NCI-H69 (cell line): ENCODE data around the gene RNF220.
"Not testable (repeated sequence)": the region's sequence is repeated elsewhere in the genome, so short reads cannot be mapped to it uniquely, and the experiment has no call there.

ENCODE experiments used
- DNase-seq: peaks from one replicate; lab custom pipeline; 2025; lab: John Stamatoyannopoulos, UW

Gene RNF220

GRCh38 chr1:44496541-44497171 lies 91.6 kb downstream of the RNF220 start:
- DNase-seq, result no peak

DNA sequence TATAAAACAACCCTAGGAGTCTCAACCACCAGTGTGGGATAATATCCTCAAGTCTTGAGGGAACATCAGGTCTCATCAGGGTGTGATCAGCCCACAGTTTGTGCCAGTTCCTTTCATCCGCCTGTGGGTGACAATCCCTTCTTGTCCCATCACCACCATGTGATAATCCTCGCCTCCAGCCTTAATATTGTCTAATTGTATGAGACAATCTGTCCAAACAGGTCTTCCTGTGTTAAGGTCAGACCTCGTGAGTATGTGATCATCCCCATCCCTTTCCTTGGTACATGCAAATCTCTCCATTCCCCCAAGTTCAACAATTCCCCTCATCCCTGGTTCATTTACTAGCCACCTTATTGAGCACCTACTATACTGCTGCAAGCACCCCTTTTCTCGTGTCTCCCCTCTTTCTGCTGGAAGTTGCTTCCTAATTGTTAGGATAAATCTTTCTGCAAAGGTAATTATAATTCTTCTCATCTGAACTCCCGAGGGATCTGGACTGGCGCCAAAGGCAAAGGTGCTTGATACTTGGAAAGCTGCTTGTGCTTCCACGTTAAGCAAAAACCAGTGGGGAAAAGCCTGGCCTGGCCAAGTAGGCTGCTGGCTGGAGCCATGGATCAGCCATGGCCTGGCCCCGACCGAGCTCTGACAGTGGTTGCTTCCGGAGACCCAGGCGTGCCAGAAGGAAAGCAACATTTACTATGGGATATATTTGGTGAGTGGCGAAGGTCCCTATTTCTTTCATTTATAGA lies 92.5 kb downstream of the RNF220 start:
- peak; percentile 66 for DNase-seq

- no peak for DNase-seq
These were observed 94.3 kb downstream of the RNF220 start for GRCh38 chr1:44499306-44499705.

DNA sequence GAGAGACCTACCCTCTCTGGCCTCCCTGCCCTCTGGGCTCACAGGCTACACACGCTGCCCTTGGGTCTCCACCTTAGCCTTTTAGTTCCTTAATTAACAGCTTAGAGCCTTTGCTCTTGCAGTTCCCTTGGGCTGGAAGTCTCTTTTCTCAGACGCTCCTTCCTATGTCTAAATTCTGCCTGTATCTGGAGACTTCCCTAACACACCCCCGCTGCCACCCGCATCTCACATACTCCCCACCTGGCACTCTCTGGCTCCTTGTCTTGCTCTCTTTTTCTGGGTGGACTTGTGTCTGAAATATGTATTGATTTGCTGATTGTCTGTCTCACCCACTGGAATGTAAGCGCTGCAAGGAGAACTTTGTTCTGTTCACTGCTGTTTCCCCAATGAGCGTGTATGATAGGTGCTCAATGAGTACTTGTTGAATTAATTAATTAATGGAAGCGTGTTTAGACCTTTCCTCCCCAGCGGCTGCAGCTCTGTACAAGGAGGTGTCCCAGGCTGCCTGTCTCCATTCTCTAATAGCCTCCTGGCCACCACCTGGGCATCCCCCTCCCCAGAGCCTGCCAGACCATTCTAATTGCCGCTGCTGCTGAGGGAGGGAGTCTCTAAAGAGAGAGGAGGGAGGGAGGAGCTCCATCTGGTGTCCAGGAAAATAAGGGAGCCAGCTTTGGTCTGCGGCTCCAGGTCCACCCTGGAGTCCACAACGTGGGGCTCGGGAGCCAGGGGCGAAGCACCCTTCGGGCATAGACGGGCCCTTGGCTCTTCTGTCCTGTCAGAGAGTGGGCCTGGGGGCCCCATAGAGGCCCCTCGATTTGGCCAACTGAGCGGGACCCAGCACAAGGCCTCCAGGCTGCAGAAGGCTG lies 95.4 kb downstream of the RNF220 start:
- peak; percentile 80 for DNase-seq

DNA sequence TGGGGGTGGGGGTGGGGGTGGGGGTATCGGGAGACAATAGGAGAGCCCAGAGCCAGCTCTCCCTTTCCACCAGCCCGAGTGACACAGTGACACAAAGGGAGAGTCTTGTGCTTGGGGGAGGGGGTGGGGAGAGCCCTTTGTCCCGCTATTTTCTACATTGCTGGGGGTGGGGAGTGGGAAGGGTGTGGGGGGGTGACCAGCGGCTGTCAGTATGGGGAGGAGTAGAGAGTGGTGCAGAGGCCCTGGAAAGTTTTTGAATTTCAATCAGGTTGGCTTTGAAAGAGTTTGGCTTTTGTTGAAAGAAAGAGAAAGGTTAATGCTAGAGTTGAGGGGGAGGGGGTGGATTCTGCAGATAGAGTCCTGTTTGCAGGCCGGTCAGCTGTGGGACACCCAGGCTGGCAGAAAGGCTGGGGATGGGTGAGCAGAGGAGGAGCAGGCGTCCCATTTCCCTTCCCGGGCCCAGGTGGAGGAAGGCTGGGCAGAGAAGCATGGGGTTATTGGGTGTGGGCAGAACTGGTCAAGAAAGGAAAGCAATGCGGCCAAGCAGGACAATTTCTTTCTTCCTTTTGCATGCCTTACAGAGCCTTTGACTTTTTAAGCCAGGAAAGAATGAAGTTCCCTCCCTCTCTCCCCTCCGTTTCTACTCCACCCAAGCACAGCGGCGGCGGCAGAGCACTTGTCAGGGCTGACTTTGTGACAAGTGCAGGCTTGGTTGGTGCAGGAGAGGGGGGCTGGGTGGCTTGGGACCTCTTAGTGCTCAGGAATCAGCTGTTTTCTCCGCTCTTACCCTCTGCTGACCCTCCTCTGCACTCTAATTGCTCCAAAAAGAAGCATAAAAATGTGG lies 96.2 kb downstream of the RNF220 start:
- DNase-seq, result peak; percentile 29

GRCh38 chr1:44502823-44503222 lies 97.8 kb downstream of the RNF220 start:
- not testable (repeated sequence) for DNase-seq

DNA sequence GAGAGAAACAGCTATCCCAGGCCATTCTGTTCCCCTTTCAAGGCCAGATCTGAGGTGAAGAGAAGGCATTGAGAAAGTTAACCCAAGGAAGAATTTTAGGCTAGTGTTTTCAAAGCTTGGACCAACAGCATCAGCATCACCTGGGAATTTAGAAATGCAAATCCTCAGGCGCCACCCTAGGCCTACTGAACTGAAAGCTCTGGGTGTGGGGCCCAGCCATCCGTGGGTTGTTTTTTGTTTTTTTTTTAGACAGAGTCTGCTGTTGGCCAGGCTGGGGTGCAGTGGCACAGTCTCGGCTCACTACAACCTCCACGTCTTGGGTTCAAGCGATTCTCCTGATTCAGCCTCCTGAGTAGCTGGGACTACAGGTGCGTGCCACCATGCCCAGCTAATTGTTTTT lies 98.6 kb downstream of the RNF220 start:
- no peak for DNase-seq

DNA sequence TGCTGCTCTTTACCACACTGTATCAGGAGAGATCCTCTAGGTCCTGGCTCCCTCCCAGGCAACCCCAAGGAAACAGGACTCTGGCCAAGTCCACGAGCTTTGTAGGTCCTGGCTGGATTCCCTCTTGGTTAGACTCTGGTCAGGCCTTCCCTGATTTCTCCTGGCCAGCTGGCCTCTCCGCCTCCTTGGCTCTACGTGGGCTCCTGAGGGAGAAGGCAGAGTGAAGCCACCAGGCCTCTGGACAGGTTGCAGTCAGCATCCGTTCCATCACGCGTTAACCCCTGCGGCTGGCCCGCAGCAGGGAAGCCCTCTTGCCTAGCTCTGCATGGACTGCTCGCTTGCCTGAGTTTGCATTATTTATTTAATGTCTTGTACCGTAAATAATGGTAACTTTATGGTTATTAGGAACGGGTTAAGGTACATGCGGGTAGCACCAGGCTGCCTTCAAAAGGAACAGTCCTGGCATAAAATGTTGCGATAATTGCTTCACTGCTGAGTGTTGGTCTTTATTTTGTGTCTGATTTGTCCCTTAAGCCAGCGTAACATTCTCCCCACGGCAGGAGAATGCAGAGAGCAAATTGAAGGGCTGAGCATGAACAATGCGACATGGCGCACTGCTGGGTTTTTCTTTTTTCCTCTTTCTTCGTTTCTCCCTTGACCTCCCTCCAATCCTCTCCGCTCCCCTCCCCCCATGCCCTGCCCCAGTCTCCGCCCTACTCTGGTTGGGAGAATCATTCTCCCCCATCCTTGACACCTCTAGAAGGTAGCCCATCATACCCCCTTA lies 100.3 kb downstream of the RNF220 start:
- peak; percentile 13 for DNase-seq

DNA sequence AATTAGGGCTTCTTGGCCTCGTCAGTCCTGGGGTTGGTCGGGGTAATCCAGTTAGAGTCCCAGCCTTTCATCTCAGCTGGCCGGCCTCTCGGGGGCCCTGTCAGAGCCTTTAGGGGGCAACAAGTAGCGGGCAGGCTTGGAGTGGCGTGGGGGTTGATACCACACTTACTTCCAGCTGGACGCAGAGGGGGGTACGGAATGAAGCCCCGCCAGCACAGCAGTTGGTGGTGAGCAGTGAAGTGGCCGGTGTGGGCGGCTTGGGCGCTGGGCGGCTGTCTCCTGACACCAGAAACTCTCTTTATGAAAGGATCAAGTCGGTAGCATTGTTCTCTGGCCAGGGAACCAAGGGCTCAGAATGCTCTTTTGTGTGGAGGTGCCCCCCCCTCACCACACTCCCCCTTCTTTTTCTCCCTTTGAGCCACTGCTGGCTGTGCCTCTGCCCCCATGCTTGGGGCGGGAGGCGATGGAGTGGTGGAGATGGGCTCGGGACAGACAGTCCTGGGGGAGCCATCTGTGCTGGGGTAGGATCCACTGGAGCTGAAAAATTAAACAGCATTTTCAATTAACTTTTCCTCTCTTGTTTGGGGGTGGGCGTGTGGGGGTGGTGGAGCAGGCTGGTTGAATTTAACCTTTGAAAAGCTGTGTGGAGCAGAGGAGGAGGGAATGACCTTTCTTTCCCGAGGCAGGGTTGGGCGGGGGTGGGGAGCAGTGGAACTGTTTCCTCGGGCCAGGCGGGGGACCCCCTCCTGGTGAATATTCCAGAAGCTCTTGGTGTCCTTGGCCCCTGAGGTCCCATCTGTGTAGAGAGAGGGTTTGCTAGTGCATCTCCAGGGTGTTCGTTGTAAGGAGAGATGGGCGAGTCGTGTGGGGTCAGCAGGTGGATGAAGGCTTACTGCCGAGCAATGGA lies 102.7 kb downstream of the RNF220 start:
- no peak for DNase-seq

DNA sequence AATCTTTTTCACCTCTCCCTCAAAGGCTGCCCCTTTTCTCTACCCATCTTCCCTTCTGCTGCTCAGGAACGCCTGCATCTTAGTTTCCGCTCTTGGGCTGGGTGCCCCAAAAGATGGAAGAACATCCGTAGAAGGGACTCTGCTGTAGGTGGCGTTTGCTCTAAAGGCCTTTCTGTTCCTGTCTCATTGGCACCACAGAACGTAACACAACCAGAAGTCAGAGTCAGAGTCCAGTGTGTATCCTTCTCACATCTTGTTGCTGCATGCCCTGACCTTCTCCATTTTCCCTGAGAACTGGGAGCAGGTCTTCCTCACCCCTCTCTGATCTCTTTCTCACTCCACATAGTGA lies 103.3 kb downstream of the RNF220 start:
- DNase-seq, result no peak

- DNase-seq, result no peak
These were observed 106.3 kb downstream of the RNF220 start for GRCh38 chr1:44511363-44511762.

- DNase-seq, result peak; percentile 75
These were observed 106.7 kb downstream of the RNF220 start for GRCh38 chr1:44511769-44512168.

- peak; percentile 90 for DNase-seq
These were observed 107.3 kb downstream of the RNF220 start for GRCh38 chr1:44512313-44512885.

GRCh38 chr1:44513111-44513510 lies 108.1 kb downstream of the RNF220 start:
- DNase-seq, result no peak

- no peak for DNase-seq
These were observed 109.6 kb downstream of the RNF220 start for GRCh38 chr1:44514673-44515072.

GRCh38 chr1:44515416-44515815 lies 110.4 kb downstream of the RNF220 start:
- no peak for DNase-seq

DNA sequence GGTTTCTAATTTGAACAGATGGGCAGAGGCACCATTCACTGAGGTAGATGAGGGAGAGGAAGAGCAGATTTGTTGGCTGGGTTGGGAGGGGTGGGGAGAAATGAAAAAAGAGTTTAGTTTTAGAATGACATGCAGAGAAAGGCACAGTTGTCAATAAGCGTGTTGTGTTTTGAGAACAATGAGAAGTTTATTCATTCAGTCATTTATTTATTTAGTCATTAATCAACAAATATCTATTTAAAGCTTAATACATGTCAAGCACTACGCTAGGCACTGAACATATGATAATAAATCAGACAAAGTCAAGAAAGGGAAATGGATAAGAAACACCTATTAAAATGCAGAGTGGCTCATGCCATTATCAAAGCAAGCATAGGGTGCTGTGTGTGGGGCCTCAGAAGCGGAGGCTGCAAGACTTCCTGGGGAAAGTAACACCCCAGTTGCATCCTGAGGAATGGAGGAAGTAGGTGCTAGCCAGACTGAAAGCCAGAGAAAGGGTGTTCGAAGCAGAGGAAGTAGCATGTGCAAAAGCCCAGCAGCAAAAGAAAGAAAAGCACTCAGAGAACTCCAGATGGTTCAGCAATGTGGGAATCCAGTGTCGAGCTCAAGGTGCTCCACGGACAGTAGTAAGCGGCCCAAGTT lies 114.1 kb downstream of the RNF220 start:
- DNase-seq, result no peak

- DNase-seq, result no peak
These were observed 116.5 kb downstream of the RNF220 start for GRCh38 chr1:44521378-44522080.
